ENCODE results near the gene NLRP10. TPM values are rescaled to one million over a fixed set of nuclear protein-coding genes. Genes with fewer than 3 reads are reported as not detected.

Gene NLRP10
- total RNA-seq, 2 donors from 2014 or later = 0.14 TPM; not detected in 1

GRCh38 chr11:7936615-7937014 is 28.6 kb downstream of the NLRP10 start:
- no peak for DNase-seq (ENCODE audit: low spot score)
- no peaks in the 10 kb centered on the region for H3K4me1 ChIP-seq (ENCODE audit: control insufficient read depth in 1 of 2, low read depth in 2 of 2)
- ATAC-seq (ENCODE audit: insufficient number of reproducible peaks, low FRiP score, low read depth) = no peak
- H3K9me3 ChIP-seq = no peaks in the 10 kb centered on the region
- H3K4me3 ChIP-seq = no peak overlapping the region
- TF ChIP-seq, protein P1, sequence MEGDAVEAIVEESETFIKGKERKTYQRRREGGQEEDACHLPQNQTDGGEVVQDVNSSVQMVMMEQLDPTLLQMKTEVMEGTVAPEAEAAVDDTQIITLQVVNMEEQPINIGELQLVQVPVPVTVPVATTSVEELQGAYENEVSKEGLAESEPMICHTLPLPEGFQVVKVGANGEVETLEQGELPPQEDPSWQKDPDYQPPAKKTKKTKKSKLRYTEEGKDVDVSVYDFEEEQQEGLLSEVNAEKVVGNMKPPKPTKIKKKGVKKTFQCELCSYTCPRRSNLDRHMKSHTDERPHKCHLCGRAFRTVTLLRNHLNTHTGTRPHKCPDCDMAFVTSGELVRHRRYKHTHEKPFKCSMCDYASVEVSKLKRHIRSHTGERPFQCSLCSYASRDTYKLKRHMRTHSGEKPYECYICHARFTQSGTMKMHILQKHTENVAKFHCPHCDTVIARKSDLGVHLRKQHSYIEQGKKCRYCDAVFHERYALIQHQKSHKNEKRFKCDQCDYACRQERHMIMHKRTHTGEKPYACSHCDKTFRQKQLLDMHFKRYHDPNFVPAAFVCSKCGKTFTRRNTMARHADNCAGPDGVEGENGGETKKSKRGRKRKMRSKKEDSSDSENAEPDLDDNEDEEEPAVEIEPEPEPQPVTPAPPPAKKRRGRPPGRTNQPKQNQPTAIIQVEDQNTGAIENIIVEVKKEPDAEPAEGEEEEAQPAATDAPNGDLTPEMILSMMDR (IDR thresholded peaks at IDR 0.05) = no peak
- no peaks in the 10 kb centered on the region for H3K36me3 ChIP-seq
- no peak overlapping the region for H3K27ac ChIP-seq
- no peaks in the 10 kb centered on the region for H3K27me3 ChIP-seq (replicated peaks; ENCODE audit: insufficient read depth)

GRCh38 chr11:7931168-7931567 is 34.1 kb downstream of the NLRP10 start, which contains the start of gene OR10A6:
TSS of gene OR10A6 (minus strand) at chr11:7931268. CDS start at chr11:7928662, 2,606 bp downstream.
- Histone ChIP-seq H3K27ac (no peak within 1 kb of the TSS), H3K36me3 (no peaks in the 10 kb centered on the region), H3K4me3 (no peak within 1 kb of the TSS), H3K9me3 (no peaks in the 10 kb centered on the region), H3K4me1 (ENCODE audit: control insufficient read depth in 1 of 2, low read depth in 2 of 2) (no peaks in the 10 kb centered on the region), H3K27me3 (replicated peaks; ENCODE audit: insufficient read depth) (no peaks in the 10 kb centered on the region)
- DNase-seq (ENCODE audit: low spot score) (no peak), ATAC-seq (ENCODE audit: insufficient number of reproducible peaks, low FRiP score, low read depth) (no peak)
- TF ChIP-seq, protein P1 (IDR thresholded peaks at IDR 0.05) = no peak

DNA sequence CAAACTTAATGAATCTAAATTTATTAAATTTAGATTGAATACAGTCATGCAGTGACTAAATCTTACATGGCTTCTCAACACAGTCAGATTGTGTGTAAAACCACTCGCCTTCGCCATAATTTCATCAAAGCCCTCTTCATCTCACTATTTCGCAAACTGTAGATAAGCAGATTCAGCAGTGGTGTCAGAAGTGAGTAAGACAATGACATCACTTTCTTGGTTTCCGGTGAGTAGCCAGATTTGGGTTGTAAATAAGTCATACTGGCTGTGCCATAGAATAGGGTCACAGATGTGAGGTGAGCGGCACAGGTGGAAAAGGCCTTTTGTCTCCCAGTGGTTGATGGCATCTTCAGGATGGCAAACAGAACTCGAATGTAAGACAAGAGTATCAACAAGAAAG is 37.6 kb downstream of the NLRP10 start:
- ATAC-seq (ENCODE audit: insufficient number of reproducible peaks, low FRiP score, low read depth) (no peak), DNase-seq (ENCODE audit: low spot score) (no peak)
- Histone ChIP-seq H3K4me1 (ENCODE audit: control insufficient read depth in 1 of 2, low read depth in 2 of 2) (no peaks in the 10 kb centered on the region), H3K9me3 (no peaks in the 10 kb centered on the region), H3K27ac (no peak overlapping the region), H3K4me3 (no peak overlapping the region), H3K36me3 (no peaks in the 10 kb centered on the region), H3K27me3 (replicated peaks; ENCODE audit: insufficient read depth) (no peaks in the 10 kb centered on the region)
- TF ChIP-seq, protein P1 (IDR thresholded peaks at IDR 0.05) = no peak

DNA sequence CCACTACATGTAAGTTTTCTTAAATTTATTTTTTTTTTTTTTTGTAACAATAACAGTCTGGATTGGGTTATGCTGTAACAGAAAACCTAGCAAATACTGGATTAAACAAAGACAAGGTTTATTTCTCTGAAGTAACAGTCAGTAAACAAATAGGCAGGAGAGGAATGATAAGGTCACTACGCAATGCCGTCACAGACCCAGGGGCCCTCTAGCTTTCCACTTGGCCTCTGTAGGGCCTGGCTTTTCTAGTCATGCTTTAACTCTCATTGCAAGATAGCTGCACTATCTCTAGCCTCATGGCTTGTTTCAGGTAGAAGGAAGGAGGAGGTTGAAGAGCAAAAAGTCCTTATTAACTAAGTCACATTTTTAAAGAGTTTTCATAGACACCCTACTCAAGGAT is 40.7 kb downstream of the NLRP10 start:
- Histone ChIP-seq H3K36me3 (no peaks in the 10 kb centered on the region), H3K4me1 (ENCODE audit: control insufficient read depth in 1 of 2, low read depth in 2 of 2) (no peaks in the 10 kb centered on the region), H3K9me3 (no peaks in the 10 kb centered on the region), H3K27me3 (replicated peaks; ENCODE audit: insufficient read depth) (no peaks in the 10 kb centered on the region), H3K4me3 (no peak overlapping the region), H3K27ac (no peak overlapping the region)
- TF ChIP-seq, protein P1 (IDR thresholded peaks at IDR 0.05) = no peak
- DNase-seq (ENCODE audit: low spot score) = no peak
- no peak for ATAC-seq (ENCODE audit: insufficient number of reproducible peaks, low FRiP score, low read depth)

- TF ChIP-seq, protein P1 (IDR thresholded peaks at IDR 0.05) = no peak
- no peaks in the 10 kb centered on the region for H3K4me1 ChIP-seq (ENCODE audit: control insufficient read depth in 1 of 2, low read depth in 2 of 2)
- no peak for ATAC-seq (ENCODE audit: insufficient number of reproducible peaks, low FRiP score, low read depth)
Observed at GRCh38 chr11:7918141-7918540, 47.1 kb downstream of the NLRP10 start.

More at GRCh38 chr11:7918141-7918540, 47.1 kb downstream of the NLRP10 start:
- no peak for DNase-seq (ENCODE audit: low spot score)
- no peaks in the 10 kb centered on the region for H3K9me3 ChIP-seq
- H3K36me3 ChIP-seq = no peaks in the 10 kb centered on the region
- no peaks in the 10 kb centered on the region for H3K27me3 ChIP-seq (replicated peaks; ENCODE audit: insufficient read depth)
- H3K27ac ChIP-seq = no peak overlapping the region
- no peak overlapping the region for H3K4me3 ChIP-seq

Other genes with a start within 250 kb of the NLRP10 start
- 1 to 10 TPM in 1 of 2 donors, not detected in 1; 1.2 TPM for gene OR5P2, start 168.5 kb downstream of the NLRP10 start, total RNA-seq
- gene OR5P3, start 134.6 kb downstream of the NLRP10 start, total RNA-seq = 1 to 10 TPM in 1 of 2 donors, not detected in 1; 3.1 TPM
- not detected for gene OR10A6, start 34.2 kb downstream of the NLRP10 start, total RNA-seq
- gene OR10A3, start 23.7 kb downstream of the NLRP10 start, total RNA-seq = not detected
- 100 to 1,000 TPM; 125 to 166 TPM for gene EIF3F, start 21.9 kb upstream of the NLRP10 start, total RNA-seq
- 1 to 10 TPM; 6.9 to 8.9 TPM for gene TUB, start 115.8 kb upstream of the NLRP10 start, total RNA-seq
- 10 to 100 TPM; 13.1 to 17.7 TPM for gene RIC3, start 203.6 kb upstream of the NLRP10 start, total RNA-seq

Data from thoracic aorta (tissue), 2 donors.